ENCODE results near the gene SH3YL1.

The SH3YL1 gene

GRCh38 chr2:237878-238277 is 26.0 kb downstream of the SH3YL1 start:
- Histone ChIP-seq H3K27ac (peak overlapping the region in 1 of 2 donors; percentile 45), H3K36me3 (peaks cover 8 to 13% (median 11%) of the 10 kb centered on the region in 3 donors), H3K4me3 (no peak overlapping the region), H3K4me1 (peaks cover 0 to 25% (median 0%) of the 10 kb centered on the region in 4 donors), H3K9me3 (no peaks in the 10 kb centered on the region), H3K27me3 (no peaks in the 10 kb centered on the region)
- no peak for TF ChIP-seq CTCF (IDR thresholded peaks at IDR 0.05)
- no peak for DNase-seq
- intact Hi-C loops (cut with DNase I; ENCODE audit: low total_unique reads), result no loop called here

- Histone ChIP-seq H3K36me3 (peaks cover 2 to 13% (median 7%) of the 10 kb centered on the region in 3 donors), H3K27ac (peak overlapping the region in 1 of 2 donors; percentile 45), H3K4me1 (peaks cover 0 to 25% (median 0%) of the 10 kb centered on the region in 4 donors), H3K27me3 (no peaks in the 10 kb centered on the region), H3K4me3 (no peak overlapping the region), H3K9me3 (no peaks in the 10 kb centered on the region)
- DNase-seq, result no peak
- intact Hi-C loops (cut with DNase I; ENCODE audit: low total_unique reads), result no loop called here
- TF ChIP-seq CTCF (IDR thresholded peaks at IDR 0.05), result no peak
Measured at GRCh38 chr2:236993-237539, 26.8 kb downstream of the SH3YL1 start.

GRCh38 chr2:234421-234820 is 29.4 kb downstream of the SH3YL1 start:
- H3K27me3 ChIP-seq, result no peaks in the 10 kb centered on the region
- intact Hi-C loops (cut with DNase I; ENCODE audit: low total_unique reads), result no loop called here
- no peak for TF ChIP-seq CTCF (IDR thresholded peaks at IDR 0.05)
- H3K4me1 ChIP-seq, result peaks cover 0 to 25% (median 0%) of the 10 kb centered on the region in 4 donors
- H3K4me3 ChIP-seq, result no peak overlapping the region
- H3K27ac ChIP-seq, result no peak overlapping the region
- peaks cover 12 to 21% (median 12%) of the 10 kb centered on the region in 3 donors for H3K36me3 ChIP-seq
- no peak for DNase-seq
- H3K9me3 ChIP-seq, result no peaks in the 10 kb centered on the region

- H3K27me3 ChIP-seq, result no peaks in the 10 kb centered on the region
- intact Hi-C loops (cut with DNase I; ENCODE audit: low total_unique reads), result no loop called here
- no peak for TF ChIP-seq CTCF (IDR thresholded peaks at IDR 0.05)
- peaks cover 12 to 23% (median 22%) of the 10 kb centered on the region in 3 donors for H3K36me3 ChIP-seq
- no peaks in the 10 kb centered on the region for H3K9me3 ChIP-seq
- peaks cover 0 to 14% (median 0%) of the 10 kb centered on the region in 4 donors for H3K4me1 ChIP-seq
- H3K27ac ChIP-seq, result no peak overlapping the region
- no peak for DNase-seq
- H3K4me3 ChIP-seq, result no peak overlapping the region
Measured at GRCh38 chr2:233030-233429, 30.8 kb downstream of the SH3YL1 start.

- H3K4me1 ChIP-seq, result peaks cover 0 to 5% (median 0%) of the 10 kb centered on the region in 4 donors
- H3K36me3 ChIP-seq, result peaks cover 12 to 32% (median 28%) of the 10 kb centered on the region in 3 donors
- no peaks in the 10 kb centered on the region for H3K27me3 ChIP-seq
- no peak for DNase-seq
- no peak overlapping the region for H3K4me3 ChIP-seq
- no peak for TF ChIP-seq CTCF (IDR thresholded peaks at IDR 0.05)
- intact Hi-C loops (cut with DNase I; ENCODE audit: low total_unique reads), result no loop called here
- H3K9me3 ChIP-seq, result no peaks in the 10 kb centered on the region
- no peak overlapping the region for H3K27ac ChIP-seq
Measured at GRCh38 chr2:231521-232185, 32.2 kb downstream of the SH3YL1 start.

Data from tibial artery (tissue), 4 donors.